Activated naive CD4-positive, alpha-beta T cell treated with Interleukin-2 at 50 U/mL for 16 hours (primary cell): ENCODE results near the gene RGL3.
"Not testable (repeated sequence)": the region's sequence is repeated elsewhere in the genome, so short reads cannot be mapped to it uniquely, and the experiment has no call there.

Experiments
- DNase-seq: peaks from one replicate; pipeline ENCODE4 v3.0.0-alpha.2; 2020

The RGL3 gene

GRCh38 chr19:11418549-11419506, at the start of gene RGL3:
RGL3 (minus strand) TSS chr19:11419314; CDS start chr19:11419278, 36 bp downstream.
- no peak for DNase-seq

- DNase-seq = not testable (repeated sequence)
Observed at GRCh38 chr19:11468266-11468845, 49.2 kb upstream of the RGL3 start.

- no peak for DNase-seq
Observed at GRCh38 chr19:11465600-11465999, 46.5 kb upstream of the RGL3 start.

GRCh38 chr19:11464333-11465265, 45.5 kb upstream of the RGL3 start:
- DNase-seq = no peak

- DNase-seq = peak; percentile 13
Observed at GRCh38 chr19:11463391-11463790, 44.3 kb upstream of the RGL3 start.

GRCh38 chr19:11461453-11461852, 42.3 kb upstream of the RGL3 start:
- DNase-seq = no peak

GRCh38 chr19:11460207-11460606, 41.1 kb upstream of the RGL3 start:
- peak; percentile 7 for DNase-seq

- not testable (repeated sequence) for DNase-seq
Observed at GRCh38 chr19:11458912-11459311, 39.8 kb upstream of the RGL3 start.

GRCh38 chr19:11458236-11458900, 39.3 kb upstream of the RGL3 start:
- DNase-seq = no peak

GRCh38 chr19:11457831-11458230, 38.7 kb upstream of the RGL3 start:
- DNase-seq = no peak

- DNase-seq = no peak
Observed at GRCh38 chr19:11457115-11457514, 38.0 kb upstream of the RGL3 start.

- DNase-seq = no peak
Observed at GRCh38 chr19:11456659-11457058, 37.5 kb upstream of the RGL3 start.

- not testable (repeated sequence) for DNase-seq
Observed at GRCh38 chr19:11455233-11455554, 36.1 kb upstream of the RGL3 start.

- peak; percentile 19 for DNase-seq
Observed at GRCh38 chr19:11453468-11454341, 34.6 kb upstream of the RGL3 start.

GRCh38 chr19:11452620-11453310, 33.7 kb upstream of the RGL3 start:
- DNase-seq = no peak

- DNase-seq = no peak
Observed at GRCh38 chr19:11451871-11452619, 32.9 kb upstream of the RGL3 start.

GRCh38 chr19:11451327-11451870, 32.3 kb upstream of the RGL3 start:
- DNase-seq = no peak

GRCh38 chr19:11450570-11451326, 31.6 kb upstream of the RGL3 start:
- DNase-seq = no peak

- DNase-seq = no peak
Observed at GRCh38 chr19:11448923-11449554, 29.9 kb upstream of the RGL3 start.
